MCF 10A (cell line): ENCODE results near the gene AFDN. TPM values are rescaled to one million over a fixed set of nuclear protein-coding genes. Genes with fewer than 3 reads are reported as not detected.

Experiments used
- BruUV-seq: library from RNA; stranded (reverse); fragments of 400-500 nt; replicated peaks from 2 replicates; lab custom pipeline; 2021; lab: Mats Ljungman, UMichigan
- CTCF ChIA-PET: fragments of 300-600 bp; sonication (Branson Sonifier 250); formaldehyde crosslinking; extraction: SDS; loops from one replicate; lab custom pipeline; 2021; ENCODE audit warnings: antibody characterized with exemption, inconsistent platforms; lab: Yijun Ruan, JAX
- POLR2A ChIA-PET: fragments of 300-600, 350-650 bp; sonication (Branson Sonifier 250); formaldehyde crosslinking; extraction: SDS; loops from one replicate; lab custom pipeline; 2020; ENCODE audit warnings: antibody characterized with exemption, inconsistent platforms; lab: Yijun Ruan, JAX
- DNase-seq: peaks from one replicate; pipeline ENCODE4 v3.0.0-alpha.2; 2018; ENCODE audit not compliant: unreplicated experiment
- H3K27ac Mint-ChIP-seq: one replicate; pipeline ENCODE4 v1.8.0; 2022; ENCODE audit warnings: mild to moderate bottlenecking, low read depth, mixed read lengths; ENCODE audit not compliant: unreplicated experiment
- H3K27me3 Mint-ChIP-seq: one replicate; pipeline ENCODE4 v1.8.0; 2022; ENCODE audit warnings: mixed read lengths; ENCODE audit not compliant: insufficient read depth, unreplicated experiment
- H3K36me3 Mint-ChIP-seq: one replicate; pipeline ENCODE4 v1.8.0; 2022; ENCODE audit warnings: mild to moderate bottlenecking, moderate library complexity, mixed read lengths; ENCODE audit not compliant: insufficient read depth, unreplicated experiment
- H3K4me1 Mint-ChIP-seq: one replicate; pipeline ENCODE4 v1.8.0; 2022; ENCODE audit warnings: mixed read lengths; ENCODE audit not compliant: insufficient read depth, unreplicated experiment
- H3K4me3 Mint-ChIP-seq: one replicate; pipeline ENCODE4 v1.8.0; 2022; ENCODE audit warnings: mild to moderate bottlenecking, moderate library complexity, mixed read lengths; ENCODE audit not compliant: unreplicated experiment
- H3K9me3 Mint-ChIP-seq: one replicate; pipeline ENCODE4 v1.8.0; 2022; ENCODE audit warnings: mixed read lengths; ENCODE audit not compliant: unreplicated experiment
- intact Hi-C: fragments of 100-400 bp; cut with micrococcal nuclease; formaldehyde crosslinking; loops from 2 replicates; pipeline ENCODE4 v1.14.1; 2022
- total RNA-seq: library from RNA; stranded (reverse); gene quantifications from 2 replicates; pipeline ENCODE4 v1.2.3, GENCODE V29; 2022
- TF ChIP-seq, protein P1 (sequence below): fragments of 200-600 bp; IDR thresholded peaks from one replicate; pipeline ENCODE4 v1.8.0; 2022; ENCODE audit warnings: antibody characterized with exemption, mild to moderate bottlenecking; ENCODE audit not compliant: unreplicated experiment

AFDN gene
- total RNA-seq, 1 experiment from 2014 or later: 115 TPM

DNA sequence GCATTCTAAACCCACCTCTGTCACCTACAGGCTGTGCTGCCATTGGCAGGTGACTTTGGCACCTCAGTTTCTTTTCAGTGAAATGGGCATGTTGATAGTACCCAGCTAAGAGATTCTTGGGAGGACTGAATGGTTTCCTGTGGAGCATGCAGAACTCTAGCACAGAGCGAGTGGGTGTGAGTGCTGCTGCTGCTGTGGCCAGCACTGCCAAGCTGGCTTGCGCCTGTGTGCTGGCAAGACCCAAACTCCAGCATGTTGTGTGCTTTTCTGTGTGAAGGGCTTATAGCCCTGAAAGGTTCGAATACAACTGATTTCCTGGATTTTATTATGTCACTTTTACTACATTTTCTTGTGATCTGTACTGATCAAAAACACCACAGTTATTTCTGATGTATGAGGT lies 92.6 kb downstream of the AFDN start:
- Mint-ChIP-seq H3K27ac (no peak overlapping the region), H3K4me1 (no peaks in the 10 kb centered on the region), H3K36me3 (peaks cover 64% of the 10 kb centered on the region), H3K27me3 (no peaks in the 10 kb centered on the region), H3K9me3 (no peaks in the 10 kb centered on the region), H3K4me3 (no peak overlapping the region)
- DNase-seq: no peak
- ChIA-PET CTCF (interaction anchor here (1.2 kb wide), 1 partner anchor 11 kb away, joined by 3 read pairs; no protein-coding TSS in a partner anchor), POLR2A (no interaction called here)
- BruUV-seq: no TSS peak
- TF ChIP-seq, protein P1, sequence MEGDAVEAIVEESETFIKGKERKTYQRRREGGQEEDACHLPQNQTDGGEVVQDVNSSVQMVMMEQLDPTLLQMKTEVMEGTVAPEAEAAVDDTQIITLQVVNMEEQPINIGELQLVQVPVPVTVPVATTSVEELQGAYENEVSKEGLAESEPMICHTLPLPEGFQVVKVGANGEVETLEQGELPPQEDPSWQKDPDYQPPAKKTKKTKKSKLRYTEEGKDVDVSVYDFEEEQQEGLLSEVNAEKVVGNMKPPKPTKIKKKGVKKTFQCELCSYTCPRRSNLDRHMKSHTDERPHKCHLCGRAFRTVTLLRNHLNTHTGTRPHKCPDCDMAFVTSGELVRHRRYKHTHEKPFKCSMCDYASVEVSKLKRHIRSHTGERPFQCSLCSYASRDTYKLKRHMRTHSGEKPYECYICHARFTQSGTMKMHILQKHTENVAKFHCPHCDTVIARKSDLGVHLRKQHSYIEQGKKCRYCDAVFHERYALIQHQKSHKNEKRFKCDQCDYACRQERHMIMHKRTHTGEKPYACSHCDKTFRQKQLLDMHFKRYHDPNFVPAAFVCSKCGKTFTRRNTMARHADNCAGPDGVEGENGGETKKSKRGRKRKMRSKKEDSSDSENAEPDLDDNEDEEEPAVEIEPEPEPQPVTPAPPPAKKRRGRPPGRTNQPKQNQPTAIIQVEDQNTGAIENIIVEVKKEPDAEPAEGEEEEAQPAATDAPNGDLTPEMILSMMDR: no peak
- intact Hi-C loops: no loop called here

DNA sequence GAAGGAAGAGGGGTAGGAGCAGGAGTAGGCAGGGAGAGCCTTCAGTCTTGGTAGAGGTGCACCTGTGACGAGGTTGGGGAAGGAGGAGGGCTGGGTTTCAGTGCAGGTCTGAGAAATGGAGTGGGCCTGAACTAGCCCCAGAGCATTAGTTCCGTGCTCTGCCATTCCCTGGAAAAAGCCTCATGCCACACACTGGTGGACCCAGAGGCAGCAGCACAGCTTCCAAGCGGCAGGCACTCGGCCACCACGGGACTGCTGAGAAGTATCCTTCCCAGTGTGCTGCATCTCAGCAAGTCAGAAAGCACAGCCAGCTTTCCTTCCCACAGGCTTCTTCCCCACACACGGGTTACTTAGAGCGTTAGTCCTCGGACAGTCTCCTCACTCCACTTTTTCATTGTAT lies 93.5 kb downstream of the AFDN start:
- BruUV-seq: no TSS peak
- ChIA-PET CTCF (interaction anchor here (1.0 kb wide), 1 partner anchor 212 kb away, joined by 3 read pairs; no protein-coding TSS in a partner anchor), POLR2A (no interaction called here)
- Mint-ChIP-seq H3K27ac (no peak overlapping the region), H3K36me3 (peaks cover 70% of the 10 kb centered on the region), H3K9me3 (no peaks in the 10 kb centered on the region), H3K27me3 (no peaks in the 10 kb centered on the region), H3K4me3 (no peak overlapping the region), H3K4me1 (no peaks in the 10 kb centered on the region)
- DNase-seq: no peak
- intact Hi-C loops: no loop called here
- TF ChIP-seq, protein P1: no peak

DNA sequence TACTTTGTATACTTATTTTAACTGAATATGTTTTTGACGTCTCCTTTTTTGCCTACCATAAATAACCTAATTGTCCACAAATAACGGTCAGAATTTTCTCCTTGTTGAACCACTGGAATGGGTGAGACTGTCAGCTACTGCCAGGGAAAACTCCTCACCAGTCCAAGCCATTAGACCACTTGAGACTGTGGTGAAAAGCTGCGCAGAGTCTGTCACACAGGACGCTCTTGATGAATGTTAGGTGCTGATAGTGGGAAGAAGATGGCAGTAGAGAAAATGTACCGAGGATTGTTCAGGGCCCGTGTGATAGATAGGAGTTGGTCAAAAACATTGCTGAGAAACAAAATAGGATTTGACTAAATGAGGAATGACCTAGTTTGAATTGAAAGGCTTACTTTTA lies 95.1 kb downstream of the AFDN start:
- no peaks in the 10 kb centered on the region for H3K4me1 Mint-ChIP-seq
- no peak for DNase-seq
- no peak overlapping the region for H3K4me3 Mint-ChIP-seq
- H3K36me3 Mint-ChIP-seq: peaks cover 68% of the 10 kb centered on the region
- no peaks in the 10 kb centered on the region for H3K27me3 Mint-ChIP-seq
- CTCF ChIA-PET: no interaction called here
- H3K27ac Mint-ChIP-seq: no peak overlapping the region
- BruUV-seq: no TSS peak
- intact Hi-C loops: no loop called here
- POLR2A ChIA-PET: no interaction called here
- H3K9me3 Mint-ChIP-seq: no peaks in the 10 kb centered on the region
- TF ChIP-seq, protein P1: no peak

DNA sequence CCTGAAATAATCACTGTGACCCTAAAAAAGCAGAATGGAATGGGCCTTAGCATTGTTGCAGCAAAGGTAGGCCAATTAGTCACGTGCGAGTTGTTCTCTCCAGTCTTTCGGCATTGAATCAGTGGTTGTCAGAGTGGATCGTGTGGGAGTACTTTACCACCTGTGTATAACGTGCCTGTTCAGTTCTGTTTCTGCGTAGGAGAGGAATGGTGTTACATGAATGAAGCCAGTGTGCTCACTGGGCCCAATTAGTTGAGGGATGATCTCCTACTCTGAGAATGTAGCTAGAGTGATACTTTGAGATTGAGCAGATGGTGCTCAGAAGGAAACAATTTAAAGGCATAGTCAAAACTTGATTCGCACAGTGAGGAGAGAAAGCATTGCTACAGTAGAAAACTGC lies 98.3 kb downstream of the AFDN start:
- Mint-ChIP-seq H3K27me3 (no peaks in the 10 kb centered on the region), H3K4me1 (no peaks in the 10 kb centered on the region), H3K9me3 (no peaks in the 10 kb centered on the region), H3K27ac (no peak overlapping the region), H3K36me3 (peaks cover 38% of the 10 kb centered on the region), H3K4me3 (no peak overlapping the region)
- ChIA-PET POLR2A (interaction anchor here (0.6 kb wide), 1 partner anchor 507 kb away, joined by 3 read pairs; no protein-coding TSS in a partner anchor), CTCF (interaction anchor here (0.7 to 1.5 kb wide), 2 partner anchors 202 to 707 kb away, joined by 4 read pairs; no protein-coding TSS in a partner anchor)
- BruUV-seq: no TSS peak
- TF ChIP-seq, protein P1: no peak
- DNase-seq: no peak
- intact Hi-C loops: no loop called here
